GM13977 (cell line): ENCODE measurements around the gene SLC17A9.

ENCODE experiments used
- DNase-seq: peaks from one replicate; pipeline ENCODE4 v3.0.0; 2012; ENCODE audit warnings: low spot score
- CTCF ChIP-seq: IDR thresholded peaks from 2 replicates; pipeline ENCODE4 v1.5.1; 2012; ENCODE audit warnings: mild to moderate bottlenecking, control low read depth; ENCODE audit not compliant: insufficient read depth; ENCODE audit errors: extremely low read depth, missing control alignments
- in situ Hi-C: fragments of 300-500 bp; cut with MboI; formaldehyde crosslinking; loops from one replicate; pipeline ENCODE4 v1.12.0; 2022; ENCODE audit warnings: low sequenced_read_pairs, low pct_unique_long_range_greater_than_20kb, mixed read lengths, inconsistent platforms; ENCODE audit not compliant: unreplicated experiment

The SLC17A9 gene

GRCh38 chr20:62966212-62967148 lies 14.0 kb downstream of the SLC17A9 start:
- in situ Hi-C loops, result no loop called here
- no peak for TF ChIP-seq CTCF
- no peak for DNase-seq

DNA sequence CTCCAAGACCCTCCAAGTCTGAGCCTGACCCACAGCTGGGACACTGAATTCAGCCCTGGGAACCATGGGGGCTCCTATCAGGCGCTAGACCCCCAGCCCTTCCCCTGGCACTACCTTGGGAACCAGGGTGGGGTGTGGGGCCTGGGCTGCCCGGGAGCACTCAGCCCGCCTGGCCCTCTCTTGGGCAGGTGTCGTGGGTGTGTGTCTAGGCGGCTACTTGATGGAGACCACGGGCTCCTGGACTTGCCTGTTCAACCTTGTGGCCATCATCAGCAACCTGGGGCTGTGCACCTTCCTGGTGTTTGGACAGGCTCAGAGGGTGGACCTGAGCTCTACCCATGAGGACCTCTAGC lies 14.6 kb downstream of the SLC17A9 start:
- TF ChIP-seq CTCF, result no peak

GRCh38 chr20:62967628-62968351 lies 15.3 kb downstream of the SLC17A9 start:
- in situ Hi-C loops, result no loop called here
- DNase-seq, result no peak
- TF ChIP-seq CTCF, result no peak

More for the DNA sequence above, 14.6 kb downstream of the SLC17A9 start:
- DNase-seq, result no peak
- in situ Hi-C loops, result no loop called here

- in situ Hi-C loops, result no loop called here
- TF ChIP-seq CTCF, result no peak
- DNase-seq, result no peak
Observed at GRCh38 chr20:62968378-62969178, 16.1 kb downstream of the SLC17A9 start.

DNA sequence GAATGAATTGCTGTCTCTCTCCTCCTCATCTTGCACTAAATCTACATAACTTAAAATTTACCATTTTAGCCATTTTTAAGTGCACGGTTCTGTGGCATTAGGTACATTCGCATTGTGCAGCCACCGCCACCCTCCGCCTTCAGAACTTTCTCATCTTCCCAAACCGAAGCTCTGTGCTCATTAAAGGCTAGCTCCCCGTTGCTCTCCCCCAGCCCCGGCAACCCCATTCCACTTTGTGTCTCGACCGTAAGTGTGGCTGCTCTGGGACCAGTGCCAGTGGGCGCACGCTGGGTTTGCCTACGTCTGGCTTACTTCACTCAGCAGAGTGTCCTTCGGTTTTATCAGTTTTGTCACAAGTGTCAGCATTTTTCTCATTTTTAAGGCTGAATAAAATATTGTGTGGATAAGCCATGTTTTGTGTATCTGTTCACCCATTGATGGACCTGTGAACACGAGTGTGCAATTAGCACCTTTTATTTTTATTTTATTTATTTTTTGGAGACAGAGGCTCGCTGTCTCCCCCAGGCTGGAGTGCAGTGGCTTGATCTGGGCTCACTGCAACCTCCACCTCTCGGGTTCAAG lies 16.8 kb downstream of the SLC17A9 start:
- TF ChIP-seq CTCF, result no peak
- no peak for DNase-seq
- in situ Hi-C loops, result no loop called here

- no peak for DNase-seq
- in situ Hi-C loops, result no loop called here
- no peak for TF ChIP-seq CTCF
Observed at GRCh38 chr20:62969939-62970306, 17.4 kb downstream of the SLC17A9 start.
